HG03571 (cell line): ENCODE measurements around the gene HEG1.
A peak's percentile ranks its signal among the peaks of the same experiment; 100 is the strongest.

ENCODE experiments used
- ATAC-seq: cut with Tn5 transposase; IDR thresholded peaks from one replicate; pipeline ENCODE4 v1.9.1; 2021; ENCODE audit not compliant: unreplicated experiment

HEG1 gene

DNA sequence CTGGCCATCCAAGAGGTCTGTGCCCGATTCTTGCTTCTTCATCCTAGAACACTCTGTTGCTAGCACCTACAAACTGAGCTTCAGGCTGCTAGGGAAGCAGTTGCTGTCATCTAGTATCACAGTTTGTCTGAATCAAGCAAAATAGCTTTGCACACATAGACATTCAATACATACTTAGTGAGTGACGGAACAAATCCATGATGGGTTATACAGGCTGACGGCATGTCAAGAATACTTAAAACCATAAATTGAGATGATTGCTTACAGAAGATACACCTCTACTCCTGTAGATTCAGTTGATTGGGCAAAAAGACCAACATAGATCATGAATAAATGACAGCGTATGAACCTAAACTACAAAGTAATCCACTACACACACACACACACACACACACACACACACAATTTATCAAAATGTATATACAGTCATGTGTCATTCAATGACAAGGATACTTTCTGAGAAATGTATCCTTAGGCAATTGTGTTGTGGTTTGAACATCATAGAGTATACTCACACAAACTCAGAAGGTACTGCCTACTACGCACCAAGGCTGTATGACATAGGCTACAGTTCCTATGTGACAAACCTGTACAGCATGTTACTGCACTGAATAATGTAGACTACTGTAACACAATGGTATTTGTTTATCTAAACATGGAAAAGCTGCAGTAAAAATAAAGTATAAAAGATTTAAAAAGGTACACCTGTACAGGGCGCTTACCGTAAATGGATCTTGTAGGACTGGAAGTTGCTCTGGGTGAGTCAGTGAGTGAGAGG is 14.4 kb upstream of the HEG1 start:
- ATAC-seq: no peak

DNA sequence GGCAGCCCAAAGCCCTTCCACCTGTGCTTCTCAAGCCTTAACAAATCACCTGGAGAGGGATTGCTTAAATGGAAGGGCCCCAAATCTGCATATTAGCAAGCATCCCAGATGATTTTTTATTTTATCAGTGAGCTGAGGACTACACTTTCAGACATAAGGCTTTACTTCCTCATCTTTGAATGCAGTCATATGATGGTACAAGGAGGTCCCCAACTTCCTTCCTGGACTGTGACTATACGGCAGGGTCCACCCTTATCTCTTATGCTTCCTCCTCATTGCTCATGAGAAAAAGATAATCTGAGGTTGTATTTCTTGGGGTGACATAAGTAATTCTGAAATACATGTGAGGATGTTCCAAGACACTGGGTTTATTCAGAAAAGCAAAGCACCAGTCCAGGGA is 13.7 kb upstream of the HEG1 start:
- ATAC-seq: no peak

DNA sequence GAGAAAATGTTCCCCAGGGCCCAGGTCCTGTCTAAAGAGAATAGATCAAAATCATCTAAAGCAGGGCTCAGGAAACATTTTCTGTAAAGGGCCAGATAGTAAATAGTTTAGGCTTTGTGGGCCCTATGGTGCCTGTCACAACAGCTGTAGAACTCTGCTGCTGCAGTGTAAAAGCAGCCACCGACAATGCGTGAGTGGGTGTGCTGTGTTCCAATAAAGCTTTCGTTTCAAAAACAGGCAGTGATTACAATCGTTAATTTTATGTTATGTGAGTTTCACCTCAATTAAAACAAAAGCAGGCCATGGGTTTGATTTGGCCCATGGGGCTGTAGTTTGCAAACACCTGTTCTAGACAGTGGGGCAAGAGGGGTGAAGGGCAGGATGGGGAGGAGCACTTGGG is 12.5 kb upstream of the HEG1 start:
- ATAC-seq: no peak

DNA sequence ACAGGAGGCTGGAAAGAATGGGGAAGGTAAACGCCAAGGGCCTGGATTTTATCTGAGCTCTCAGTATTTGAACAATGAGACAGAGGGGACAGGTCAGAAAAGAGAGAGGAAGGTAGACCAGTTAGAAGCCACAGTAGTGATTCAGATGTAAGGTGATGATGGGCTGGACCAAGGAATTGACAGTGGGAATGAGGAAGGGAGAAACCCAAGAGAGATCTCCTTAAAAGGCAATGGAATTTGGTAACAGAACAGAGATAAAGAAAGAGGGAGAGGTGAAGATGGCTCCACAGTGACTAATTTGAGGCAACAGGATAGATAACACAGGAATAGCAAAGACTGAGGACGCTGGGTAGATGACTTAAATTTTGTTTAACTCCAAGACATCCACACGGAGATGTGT is 11.4 kb upstream of the HEG1 start:
- no peak for ATAC-seq

DNA sequence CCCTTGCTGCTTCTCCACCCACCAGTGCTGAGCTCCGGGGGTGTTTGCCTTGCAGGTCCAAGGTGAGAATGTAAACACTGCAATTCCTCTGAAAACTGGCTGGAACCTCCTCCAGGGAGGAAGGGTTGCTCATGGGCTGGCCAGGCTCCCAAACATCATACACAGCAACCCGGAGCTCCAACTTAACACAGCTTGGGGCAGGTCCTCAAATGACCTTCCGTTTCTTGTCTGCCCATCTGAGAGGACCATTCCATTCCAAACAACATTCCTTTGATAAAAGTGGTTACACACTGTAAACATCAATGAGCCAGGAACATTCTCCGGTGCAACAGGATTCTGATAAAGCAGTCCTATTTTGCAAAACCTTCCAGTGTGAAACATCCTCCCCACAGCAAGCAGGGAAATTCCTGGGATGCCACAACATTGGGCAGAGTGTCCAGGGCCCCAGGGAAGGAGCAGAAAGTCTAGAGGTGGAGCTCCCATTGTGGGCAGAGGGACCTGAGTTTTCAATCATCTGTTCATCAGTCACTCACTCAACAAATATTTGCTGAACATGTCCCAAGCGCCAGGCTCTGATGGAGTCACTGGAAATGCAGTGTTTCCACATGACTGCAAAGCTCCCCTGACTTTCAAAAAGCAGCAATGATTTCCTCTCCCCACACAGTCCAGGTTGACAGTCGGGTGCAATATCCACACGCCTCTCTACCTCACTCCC is 7.3 kb upstream of the HEG1 start:
- no peak for ATAC-seq

DNA sequence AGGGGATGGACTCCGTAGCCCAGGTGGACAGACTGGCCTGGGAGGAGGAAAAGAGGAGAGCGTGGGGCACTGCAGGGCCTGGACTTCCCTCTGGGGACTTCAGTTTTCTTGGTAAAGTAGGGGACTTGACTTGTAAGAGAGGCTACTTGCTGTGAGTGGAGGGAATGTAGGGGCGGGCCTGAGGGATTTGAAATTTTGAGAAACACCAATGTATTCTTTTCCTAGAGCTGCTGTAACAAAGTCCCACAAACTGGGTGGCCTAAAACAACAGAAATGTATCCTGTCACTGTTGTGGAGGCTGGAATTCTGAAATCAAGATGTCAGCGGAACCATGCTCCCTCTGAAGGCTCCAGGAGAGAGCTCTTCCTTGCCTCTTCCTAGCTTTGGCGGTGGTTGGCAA is 5.8 kb upstream of the HEG1 start:
- ATAC-seq: no peak

DNA sequence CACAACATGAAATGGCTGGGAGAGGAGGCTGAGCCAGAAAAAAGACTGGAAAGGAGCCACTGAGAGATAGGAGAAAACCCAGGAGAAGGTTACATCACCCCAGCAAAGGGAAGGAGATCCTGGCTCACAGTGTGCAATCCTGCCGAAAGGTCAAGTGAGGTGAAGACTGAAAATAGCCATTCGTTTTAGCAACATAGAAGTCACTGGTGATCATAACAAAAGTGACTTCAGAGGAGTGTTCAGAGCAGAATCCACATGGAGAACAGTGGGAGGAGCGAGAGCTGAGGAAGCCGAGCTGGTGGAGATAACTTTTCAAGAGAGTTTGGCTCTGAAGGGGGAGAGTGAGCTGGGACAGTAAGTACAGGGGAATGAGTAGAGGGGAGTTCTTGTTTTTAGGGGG is 5.4 kb upstream of the HEG1 start:
- ATAC-seq: no peak

DNA sequence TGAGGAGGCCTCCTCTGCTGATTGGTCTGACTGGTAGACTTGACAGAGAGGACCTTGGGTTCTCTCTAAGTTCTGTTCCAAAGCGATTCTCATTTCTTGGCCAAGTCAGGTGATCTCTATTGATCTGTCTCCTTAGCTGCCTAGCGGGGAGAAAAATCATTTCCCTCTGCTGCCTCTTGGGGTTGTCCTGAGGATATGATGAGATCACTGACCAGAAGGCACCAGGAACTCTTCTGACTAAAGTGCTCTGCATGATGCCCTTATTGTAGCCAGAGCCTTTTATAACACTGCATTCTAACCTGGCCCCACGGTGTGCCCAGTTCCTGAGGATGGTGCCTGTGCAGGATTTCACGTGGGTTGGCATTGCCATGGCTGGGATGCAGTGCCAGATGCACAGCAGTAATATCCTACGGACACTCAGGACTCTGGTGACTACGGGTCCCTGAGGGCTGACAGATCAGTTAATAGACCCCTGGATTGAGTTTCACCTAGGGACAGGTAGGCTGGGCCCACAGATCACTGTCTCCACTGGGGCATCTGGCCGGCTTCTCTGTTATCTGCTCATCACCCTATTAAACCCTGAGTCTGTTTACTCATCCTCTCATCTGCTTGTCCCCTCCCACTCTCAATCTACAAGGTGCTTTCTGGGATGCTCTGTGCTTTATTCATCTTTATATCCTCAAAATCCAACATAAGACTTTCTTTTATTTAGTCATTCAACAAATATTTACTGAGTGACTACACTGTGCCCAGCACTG is 3.9 kb upstream of the HEG1 start:
- no peak for ATAC-seq

DNA sequence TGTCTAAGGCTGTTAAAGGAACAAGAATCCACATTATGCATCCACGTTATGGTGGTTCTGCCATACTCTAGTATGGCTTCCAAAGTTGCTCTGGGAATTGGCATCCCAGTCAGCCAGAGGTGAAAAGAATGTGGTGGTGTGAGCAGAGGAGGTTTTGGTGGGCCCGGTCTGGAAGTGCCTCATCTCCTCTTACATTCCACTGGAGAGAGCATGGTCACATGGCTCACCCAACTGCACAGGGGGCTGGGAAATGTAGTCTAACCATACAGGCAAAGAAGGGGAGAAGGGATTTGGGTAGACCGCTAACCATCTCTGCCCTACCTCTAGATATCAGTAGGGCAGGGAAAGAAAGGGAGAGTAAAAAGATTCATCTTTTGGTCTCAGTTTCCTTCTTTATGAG is 3.2 kb upstream of the HEG1 start:
- no peak for ATAC-seq

DNA sequence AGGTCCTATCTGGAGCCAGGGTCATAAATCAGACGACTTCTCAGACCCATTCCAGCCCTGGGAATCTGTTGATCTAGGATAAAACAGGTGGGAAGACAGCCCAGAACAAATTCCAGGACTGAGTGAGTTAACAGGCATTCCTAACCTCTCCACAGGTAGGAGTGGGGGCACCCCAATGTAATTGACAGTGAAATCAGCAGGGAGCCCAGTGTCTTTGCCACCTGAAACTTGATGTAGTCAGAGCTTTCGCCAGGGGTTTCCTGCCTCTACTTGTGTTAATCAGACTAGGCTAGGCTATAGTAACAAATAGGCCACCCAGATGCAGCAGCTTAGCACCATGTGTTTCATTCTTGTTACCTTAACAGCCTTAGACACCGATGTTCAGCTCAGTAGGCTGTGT is 2.7 kb upstream of the HEG1 start:
- ATAC-seq: no peak

DNA sequence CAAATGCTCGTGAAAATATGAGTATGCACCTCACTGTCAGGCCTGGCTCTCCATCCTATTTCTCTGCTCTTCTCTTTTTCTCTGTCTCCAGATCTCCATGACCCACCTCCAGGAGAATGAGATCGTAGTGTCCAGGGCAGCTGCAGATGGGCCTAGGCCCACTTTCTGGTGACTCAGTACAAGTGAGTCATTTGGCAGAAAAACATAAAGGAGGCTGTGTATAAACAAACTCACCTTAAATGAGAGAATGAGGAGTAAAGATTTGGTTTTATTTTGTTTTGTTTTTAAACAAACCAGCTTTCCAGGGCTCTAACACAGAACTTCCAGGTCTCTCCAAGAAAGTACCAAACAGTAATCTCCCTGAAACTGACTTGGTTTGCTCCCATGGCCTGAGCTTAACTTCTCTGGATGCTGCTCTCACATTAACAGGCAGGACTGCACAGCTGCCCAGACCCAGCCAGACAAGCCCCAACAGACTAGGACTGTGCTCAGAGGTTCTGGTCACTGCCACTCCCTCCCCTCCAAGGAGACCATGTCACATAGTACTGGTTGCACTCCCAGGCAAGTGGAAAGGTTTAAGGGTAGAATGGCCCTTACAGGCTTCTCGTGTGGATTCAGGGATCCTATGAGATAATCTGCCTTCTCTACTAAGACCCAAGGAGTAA is 1.5 kb upstream of the HEG1 start:
- no peak for ATAC-seq

DNA sequence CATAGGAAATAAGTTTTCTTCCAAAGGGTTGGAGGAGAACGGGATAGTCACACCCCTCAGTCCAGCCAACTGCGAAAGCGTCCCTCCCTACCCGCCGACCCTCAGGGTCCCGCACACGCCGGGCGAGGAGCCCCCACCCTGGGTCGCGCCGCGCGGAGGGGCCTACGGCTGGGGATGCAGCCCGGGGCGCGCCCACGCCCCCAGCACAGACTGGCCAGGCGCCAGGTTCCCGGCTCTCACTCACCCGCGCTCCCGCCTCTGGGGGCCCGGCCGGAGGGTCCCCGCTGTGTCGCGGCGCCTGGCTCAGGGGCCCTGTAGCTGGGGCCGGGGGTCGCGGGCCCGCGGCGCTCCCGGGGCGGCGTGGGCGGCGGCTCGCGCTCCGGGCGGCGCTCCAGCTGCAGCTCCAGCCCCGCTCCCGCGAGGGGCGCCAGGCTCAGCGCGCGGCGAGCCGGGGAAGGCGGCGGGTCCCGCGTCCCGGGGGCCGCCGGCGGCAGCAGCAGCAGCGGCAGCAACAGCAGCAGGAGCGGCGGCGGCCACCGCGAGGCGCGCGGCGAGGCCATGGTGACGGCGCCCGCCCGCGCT is 375 bp downstream of the HEG1 start:
- peak; percentile 30 for ATAC-seq

DNA sequence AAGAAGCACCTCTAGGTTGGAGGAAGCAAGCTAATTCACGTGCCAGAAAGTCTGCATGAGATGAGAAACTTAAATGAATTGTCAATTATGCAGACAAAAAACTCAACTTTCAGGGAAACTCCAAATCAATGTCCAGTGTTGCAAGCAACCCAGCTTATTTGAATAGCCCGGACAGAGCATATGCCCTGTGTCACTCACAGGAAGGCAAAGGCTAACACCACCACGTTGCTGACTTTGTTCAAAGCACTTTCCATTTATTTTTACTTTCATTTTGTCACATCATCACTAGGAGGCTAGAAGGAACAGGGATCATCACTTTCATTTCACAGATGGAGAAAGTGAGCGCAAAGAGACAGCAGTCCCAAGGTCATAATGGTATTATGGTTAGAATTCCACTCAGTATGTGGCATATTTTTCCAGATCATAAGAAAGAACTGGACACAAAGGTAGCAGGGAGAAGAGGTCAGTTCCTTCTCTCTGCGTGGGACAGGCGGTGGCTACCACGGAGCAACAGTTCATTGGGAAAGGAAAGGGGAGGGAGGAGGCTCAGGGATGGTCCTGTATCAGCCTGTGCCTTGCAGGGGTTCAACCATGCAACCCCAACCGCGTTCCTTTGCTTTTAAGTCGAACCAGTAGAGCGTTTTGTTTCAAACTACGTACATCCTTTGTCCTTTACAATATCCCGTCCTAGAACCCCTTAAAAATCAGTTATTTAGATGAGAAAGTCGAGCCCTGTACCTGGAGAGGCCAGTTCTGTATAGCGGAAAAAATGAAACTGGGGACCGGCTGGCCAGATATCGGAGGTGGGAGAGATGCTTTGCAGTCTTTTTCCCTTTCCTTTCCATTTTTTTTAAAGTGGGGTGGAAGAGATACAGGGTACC is 1.1 kb downstream of the HEG1 start:
- ATAC-seq: no peak

DNA sequence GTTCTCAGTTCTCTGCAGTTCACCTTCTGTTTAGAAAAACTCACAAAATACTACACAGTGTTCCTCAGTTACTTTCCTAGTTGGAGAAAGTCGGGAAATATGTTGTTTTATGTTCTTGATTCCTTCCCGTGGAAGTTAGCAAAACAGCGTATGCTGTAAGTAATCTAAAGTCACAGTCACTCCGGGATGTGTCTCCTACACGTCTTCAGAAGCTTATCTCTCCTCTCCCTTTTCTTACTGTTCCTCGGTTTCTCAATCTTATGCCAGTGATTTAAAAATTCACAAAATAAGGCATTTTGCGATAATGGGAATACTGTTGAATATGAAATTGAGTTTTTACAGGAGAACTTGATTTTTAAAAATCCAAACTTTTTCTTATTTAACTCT is 1.7 kb downstream of the HEG1 start:
- ATAC-seq: no peak

DNA sequence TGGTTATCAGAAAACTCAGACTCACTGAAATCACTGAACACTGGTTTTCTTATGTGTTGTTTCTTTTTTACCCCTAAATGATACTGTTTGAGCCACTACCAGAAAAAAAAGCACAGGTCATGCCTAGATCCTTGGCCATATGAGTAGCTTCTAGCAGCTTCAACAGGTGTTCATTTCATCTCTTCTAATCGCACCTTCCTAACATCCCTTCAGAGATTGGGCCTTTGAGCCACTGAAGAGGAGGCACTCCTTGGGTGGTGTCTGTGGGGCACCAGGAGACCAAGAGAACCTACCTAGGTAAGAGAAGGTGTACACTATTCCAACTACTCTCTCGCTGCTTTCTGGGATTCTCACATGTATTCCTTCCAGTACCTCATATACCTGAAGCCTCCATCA is 2.5 kb downstream of the HEG1 start:
- no peak for ATAC-seq

DNA sequence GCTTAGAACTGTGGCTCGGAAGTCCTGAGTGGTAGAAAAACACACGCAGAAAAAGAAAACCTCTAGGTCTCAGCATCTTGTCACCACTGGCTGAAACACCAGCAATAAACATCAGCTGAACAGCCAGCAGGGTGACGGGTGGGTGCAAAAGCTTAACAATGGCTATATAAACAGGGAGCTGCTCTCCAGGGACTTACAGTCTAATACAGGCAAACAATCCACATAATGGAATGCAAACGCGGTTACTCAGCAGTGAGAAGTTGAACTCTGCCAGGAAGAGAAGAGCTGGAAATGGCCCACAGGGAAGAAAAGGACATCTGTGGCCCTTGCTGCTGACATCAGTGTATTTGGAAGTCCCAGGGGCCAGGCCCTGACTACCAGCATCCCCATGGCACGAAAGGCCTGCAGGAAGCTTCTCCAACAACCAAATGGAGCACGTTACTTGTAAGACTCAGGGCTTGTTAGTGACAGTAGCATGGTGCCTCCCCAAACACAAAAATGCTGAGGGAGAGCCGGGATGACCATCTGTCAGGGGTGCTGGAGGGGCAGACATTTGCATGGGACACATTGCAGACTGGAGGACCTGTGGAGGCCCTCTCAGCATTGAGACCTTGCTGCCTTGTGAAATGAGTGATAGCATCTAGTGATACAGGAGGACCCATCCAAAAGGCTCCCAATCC is 3.0 kb downstream of the HEG1 start:
- ATAC-seq: no peak

DNA sequence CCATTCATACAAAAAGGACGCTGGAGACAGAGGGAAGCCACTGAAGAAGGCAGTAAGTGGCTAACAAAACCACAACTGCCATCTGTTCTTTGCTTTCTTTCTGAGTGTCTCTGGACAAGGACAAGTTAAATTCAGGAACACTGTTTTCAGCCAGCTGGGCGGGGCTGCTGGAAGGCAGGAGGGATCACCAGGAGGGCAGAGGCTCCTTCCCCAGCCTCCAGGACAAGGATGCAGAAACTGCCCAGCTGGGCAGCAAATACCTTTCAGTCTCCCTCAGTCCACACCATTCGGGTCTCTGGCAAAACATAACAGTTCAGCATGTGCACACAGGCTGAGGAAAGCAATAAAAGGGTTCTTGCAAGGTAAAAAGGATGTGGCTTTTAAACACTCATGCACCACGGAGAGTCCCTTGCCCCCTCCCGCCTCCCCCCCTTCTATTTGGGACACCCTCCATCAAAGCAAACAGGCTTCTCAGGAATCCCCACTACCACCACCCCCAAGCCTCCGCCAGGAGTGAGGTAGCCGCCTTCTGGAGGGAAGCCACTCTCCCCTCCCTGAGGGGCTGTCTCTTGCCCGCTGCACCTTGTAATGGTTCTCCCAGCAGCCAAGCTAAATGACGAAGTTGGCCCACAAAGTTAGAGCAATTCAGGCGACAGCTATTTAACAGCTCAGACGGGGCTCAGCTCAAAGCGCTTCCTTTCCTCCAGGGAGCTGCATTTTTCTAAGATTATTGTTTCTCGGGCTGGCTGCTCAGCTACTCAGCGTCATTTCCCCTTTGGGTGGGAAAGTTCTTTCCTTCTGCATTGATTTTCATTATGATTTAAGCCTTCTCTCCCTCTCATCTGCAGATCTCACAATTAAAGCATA is 3.8 kb downstream of the HEG1 start:
- no peak for ATAC-seq

DNA sequence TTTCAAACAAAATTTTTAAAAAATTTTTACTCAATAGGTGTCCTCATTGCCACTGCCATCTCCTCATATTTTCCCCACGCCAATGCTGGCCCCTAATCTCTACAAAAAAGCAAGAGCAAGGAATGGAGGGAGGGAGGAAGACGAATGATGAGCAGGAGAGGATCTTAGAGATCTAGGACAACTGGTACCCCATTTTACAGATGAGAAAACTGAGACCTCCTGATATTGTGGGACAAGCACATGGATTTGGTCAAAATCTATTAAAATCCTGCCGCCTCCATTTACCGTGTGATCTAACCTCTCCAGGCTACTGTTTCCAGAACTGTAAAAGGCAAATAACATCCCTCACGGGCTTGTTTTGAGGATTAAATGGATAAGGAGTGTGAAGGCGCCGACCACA is 4.6 kb downstream of the HEG1 start:
- no peak for ATAC-seq
